Activated CD8-positive, alpha-beta memory T cell treated with anti-CD3 and anti-CD28 coated beads, Interleukin-2, amount 50 U/mL, for 48 hours (primary cell): ENCODE results near the gene ZSWIM5.
"Not testable (repeated sequence)": the region's sequence is repeated elsewhere in the genome, so short reads cannot be mapped to it uniquely, and the experiment has no call there.

ENCODE experiments used
- DNase-seq: peaks from one replicate; pipeline ENCODE4 v3.0.0-alpha.2; 2020

ZSWIM5 gene

DNA sequence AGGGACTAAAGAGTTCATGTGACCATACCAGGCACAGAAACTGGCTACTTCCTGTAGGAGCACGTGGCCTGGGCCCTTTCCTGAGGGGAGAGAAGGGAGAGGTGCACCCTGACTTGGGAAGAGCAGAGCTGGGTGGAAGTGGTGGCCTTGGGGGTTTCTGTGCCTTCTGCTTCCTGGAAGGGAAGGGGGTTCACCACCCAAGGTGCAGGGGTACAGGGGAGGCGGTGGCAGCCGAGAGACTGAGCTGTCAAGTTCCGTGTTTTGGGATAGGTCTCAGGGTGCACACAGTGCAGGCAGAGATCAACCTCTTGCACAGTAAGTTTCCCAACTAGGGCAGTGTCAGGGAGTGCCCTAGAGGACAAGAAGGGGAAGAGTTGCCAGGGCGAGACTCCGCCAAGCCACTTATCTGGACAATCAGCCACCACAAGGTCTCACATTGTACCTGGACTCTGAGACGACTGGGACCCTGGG lies 205.4 kb downstream of the ZSWIM5 start:
- DNase-seq, result no peak

- no peak for DNase-seq
Observed at GRCh38 chr1:44999232-44999631, 207.2 kb downstream of the ZSWIM5 start.

DNA sequence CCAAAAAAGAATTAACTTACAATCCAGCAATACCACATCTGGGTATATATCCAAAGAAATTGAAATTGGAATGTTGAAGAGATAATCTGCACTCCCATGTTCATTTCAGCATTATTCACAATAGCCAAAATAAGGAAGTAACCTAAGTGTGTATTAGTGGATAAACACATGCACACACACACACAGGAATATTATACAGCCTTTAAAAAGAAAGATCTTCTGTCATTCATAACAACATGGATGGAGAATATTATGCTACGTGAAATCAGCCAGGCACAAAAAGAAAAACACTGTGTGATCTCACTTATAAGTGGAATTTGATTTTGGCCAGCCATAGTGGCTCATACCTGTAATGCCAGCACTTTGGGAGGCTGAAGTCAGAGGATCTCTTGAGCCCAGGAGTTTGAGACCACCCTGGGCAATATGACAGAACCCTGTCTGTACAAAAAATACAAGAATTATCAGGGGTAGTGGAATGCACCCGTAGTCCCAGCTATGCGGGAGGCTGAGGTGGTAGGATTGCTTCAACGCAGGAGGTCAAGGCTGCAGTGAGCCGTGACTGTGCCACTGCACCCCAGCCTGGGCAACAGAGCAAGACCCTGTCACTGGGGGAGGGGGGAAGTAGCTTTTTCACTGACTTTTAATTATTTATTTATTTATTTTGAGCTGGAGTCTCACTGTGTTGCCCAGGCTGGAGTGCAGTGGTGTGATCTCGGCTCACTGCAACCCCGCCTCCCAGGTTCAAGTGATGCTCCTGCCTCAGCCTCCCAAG lies 210.8 kb downstream of the ZSWIM5 start:
- DNase-seq, result no peak

DNA sequence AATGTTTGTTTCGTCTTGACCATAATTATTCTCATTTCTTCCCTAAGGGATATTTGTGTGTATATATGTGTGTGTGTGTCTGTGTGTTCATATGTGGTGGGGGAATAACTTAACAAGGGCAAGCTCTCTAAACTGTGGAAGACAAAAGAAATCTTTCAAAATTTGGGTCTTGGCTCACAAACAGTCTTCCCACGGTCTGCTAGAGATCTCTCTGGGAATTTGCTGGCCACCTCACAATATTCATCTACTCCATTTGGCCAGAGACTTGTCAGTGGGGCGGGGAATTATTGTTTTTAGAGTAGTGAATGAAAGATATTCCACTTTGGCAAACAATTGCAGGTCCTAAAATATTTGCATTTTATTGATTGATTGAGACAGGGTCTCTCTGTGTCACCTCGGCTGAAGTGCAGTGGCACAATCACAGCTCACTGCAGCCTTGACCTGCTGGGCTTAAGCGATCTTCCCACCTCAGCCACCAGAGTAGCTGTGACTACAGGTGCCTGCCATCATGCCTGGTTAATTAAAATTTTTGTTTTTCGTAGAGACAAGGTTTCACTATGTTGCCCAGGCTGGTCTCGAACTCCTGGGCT lies 212.0 kb downstream of the ZSWIM5 start:
- DNase-seq, result no peak

- DNase-seq, result no peak
Observed at GRCh38 chr1:44988531-44989156, 217.8 kb downstream of the ZSWIM5 start.

GRCh38 chr1:44985747-44986359 lies 220.6 kb downstream of the ZSWIM5 start:
- DNase-seq, result no peak

- not testable (repeated sequence) for DNase-seq
Observed at GRCh38 chr1:44977372-44977771, 229.0 kb downstream of the ZSWIM5 start.

DNA sequence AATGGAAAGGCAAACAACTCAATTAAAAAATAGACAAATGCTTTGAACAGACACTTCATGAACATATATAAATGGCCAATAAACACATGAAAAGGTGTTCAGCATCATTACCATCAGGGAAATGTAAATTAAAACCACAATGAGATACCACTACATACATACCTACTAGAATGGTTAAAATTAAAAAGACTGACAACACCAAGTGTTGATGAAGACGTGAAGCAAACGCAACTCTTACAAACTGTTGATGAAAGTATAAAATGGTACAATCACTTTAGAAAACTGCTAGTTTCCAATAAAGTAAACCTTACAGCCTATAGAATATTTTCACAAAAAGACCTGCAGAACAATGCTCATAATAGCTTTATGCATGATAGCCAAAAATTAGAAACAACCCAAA lies 230.2 kb downstream of the ZSWIM5 start:
- no peak for DNase-seq

GRCh38 chr1:44973645-44974044 lies 232.8 kb downstream of the ZSWIM5 start:
- DNase-seq, result no peak

GRCh38 chr1:44970317-44970716 lies 236.1 kb downstream of the ZSWIM5 start:
- DNase-seq, result no peak
